Nucleus accumbens (tissue), 56 donors: Measurements from ENCODE around the gene BCL2L1.

Experiments
- DNase-seq, 56 donors: peaks; one replicate each; lab custom pipeline; 2025; lab: John Stamatoyannopoulos, UW

Gene BCL2L1

DNA sequence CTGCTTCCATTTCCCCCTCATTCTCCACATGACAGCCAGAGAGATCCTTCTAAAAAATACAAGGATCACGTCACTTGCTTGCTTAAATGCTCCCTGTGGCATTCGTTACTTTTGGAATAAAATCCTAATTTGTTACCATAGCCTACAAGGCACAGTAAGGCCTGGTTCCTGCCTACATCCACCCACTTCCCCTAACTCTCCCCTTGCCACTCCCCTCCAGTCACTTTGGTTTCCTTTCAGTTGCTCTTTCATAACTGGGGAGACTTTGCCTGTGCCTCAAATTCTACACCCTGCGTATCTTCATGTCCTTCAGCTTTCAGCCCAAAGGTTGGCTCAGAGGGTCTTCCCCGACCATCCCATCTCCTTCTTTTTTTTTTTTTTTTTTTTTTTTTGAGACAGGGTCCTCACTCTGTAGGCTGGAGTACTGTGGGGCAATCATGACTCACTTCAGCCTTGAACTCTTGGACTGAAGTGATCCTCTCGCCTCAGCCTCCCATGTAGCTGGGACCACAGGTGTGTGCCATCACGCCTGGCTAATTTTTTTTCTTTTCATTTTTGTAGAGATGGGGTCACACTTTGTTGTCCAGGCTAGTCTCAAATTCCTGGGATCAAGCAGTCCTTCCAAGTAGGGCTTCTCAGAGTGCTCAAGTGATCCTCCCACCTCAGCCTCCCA is 105.1 kb downstream of the BCL2L1 start:
- DNase-seq = no peak

DNA sequence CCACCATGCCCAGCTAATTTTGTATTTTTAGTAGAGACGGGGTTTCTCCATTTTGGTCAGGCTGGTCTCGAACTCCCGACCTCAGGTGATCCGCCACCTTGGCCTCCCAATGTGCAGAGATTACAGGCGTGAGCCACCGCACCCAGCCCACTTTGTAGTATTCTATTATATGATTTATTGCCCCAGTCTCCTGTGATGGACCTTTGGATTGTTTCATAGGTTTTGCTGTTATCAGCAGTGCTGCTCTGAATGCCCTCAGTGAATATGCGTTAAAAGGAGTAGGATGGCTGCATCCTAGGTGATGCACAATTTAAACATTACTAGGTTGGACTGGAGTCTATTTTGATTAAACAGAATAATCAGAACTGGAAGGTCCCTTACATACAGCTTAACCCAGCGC is 107.3 kb downstream of the BCL2L1 start:
- DNase-seq = no peak
